Measurements from ENCODE around the gene GNG2.

Gene GNG2

DNA sequence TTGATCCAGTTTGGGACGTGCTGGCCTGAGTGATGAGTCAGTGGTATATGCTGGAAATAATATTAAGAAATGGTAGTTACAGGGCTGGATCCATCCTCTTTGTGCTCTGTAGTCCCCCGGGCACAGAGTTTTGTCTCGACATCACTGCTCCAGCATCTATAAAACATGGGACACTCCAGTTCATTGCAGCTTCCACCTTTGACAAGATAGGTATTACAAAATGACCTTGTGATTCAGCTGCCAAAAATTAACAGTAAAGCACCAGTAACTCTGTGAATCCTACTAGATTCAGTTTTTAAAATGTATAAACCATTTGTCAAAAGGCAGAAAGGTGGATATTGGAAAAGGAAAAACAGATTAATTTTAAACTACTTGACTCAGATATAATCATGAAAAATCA, 14.6 kb upstream of the GNG2 start:
- TF ChIP-seq, protein P1, sequence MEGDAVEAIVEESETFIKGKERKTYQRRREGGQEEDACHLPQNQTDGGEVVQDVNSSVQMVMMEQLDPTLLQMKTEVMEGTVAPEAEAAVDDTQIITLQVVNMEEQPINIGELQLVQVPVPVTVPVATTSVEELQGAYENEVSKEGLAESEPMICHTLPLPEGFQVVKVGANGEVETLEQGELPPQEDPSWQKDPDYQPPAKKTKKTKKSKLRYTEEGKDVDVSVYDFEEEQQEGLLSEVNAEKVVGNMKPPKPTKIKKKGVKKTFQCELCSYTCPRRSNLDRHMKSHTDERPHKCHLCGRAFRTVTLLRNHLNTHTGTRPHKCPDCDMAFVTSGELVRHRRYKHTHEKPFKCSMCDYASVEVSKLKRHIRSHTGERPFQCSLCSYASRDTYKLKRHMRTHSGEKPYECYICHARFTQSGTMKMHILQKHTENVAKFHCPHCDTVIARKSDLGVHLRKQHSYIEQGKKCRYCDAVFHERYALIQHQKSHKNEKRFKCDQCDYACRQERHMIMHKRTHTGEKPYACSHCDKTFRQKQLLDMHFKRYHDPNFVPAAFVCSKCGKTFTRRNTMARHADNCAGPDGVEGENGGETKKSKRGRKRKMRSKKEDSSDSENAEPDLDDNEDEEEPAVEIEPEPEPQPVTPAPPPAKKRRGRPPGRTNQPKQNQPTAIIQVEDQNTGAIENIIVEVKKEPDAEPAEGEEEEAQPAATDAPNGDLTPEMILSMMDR (conservative IDR thresholded peaks at IDR 0.05): no peak
- H3K27ac ChIP-seq: no peak overlapping the region

DNA sequence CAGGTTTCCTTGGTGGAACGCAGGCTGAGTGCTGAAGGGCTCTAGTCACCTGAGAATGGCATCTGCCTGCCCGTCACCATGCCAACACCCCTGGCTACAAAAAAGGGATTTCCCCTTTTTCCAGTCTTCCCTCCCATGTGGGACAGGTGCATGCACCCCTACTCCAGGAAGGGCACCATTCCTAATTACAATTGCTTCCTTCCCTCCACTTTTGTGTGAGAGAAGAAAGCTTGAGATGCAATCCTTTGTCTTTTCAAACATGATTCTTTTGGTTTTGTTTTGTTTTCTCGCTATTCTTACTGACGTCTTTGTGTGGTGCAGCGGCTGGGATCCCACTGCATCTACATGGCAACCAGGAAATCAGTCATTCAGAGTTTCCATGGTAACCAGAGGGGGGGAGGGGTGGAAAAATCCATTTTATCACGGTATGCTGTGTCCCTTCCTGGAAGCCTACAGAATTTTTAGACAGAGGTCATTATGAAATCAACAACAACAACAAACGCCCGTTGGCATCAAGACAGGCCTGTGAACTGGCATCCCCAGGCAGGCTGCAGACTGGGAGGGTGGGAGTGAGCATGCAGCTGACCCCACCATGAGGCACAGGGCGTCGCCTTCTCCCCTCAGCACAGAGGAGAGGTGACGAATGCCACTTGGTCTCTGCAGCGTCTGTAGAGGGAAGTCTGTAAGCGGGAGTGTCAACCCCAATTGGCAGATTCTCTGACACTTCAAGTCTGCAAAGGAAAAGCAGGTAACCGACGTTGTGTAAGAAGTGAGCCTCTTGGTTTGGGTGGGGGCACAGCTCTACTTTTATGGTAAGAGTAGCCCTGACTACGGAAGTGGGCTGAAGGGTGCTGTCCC, 13.6 kb upstream of the GNG2 start:
- TF ChIP-seq, protein P1 (conservative IDR thresholded peaks at IDR 0.05): no peak
- H3K27ac ChIP-seq: no peak overlapping the region

DNA sequence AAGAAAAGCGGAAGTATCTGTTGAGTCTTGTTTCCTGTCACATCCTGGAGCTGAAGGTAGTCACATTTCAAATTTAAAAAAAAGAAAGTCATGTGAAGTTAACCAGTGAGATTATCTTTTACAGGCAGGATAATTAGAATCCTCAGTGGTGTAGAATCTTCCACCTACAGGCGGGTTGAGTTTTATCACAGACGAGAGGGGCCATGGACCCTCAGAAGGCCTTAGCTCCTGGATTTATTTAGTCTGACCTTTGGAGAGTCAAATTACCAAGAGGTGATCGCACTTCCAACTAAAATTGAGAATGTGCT, 13.0 kb upstream of the GNG2 start:
- TF ChIP-seq, protein P1 (conservative IDR thresholded peaks at IDR 0.05): no peak
- no peak overlapping the region for H3K27ac ChIP-seq

DNA sequence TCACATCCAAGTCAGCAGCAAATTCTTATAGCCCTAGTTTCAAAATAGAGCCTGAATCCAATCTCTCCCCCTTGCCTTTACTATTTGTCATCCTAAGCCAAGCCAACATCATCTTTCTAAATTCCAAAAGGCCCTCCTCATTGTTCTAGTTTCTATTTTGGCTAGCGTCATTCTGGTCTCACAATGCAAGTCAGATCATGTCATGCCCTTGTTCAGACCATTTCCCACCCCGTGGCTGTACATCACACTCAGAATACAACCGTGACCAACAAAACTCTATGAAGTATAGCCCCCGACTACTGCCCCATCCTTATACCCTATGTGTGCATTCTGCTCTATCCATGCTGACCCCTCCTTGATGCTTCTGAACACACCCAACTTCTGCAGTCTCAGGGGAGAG, 12.3 kb upstream of the GNG2 start:
- H3K27ac ChIP-seq: no peak overlapping the region
- TF ChIP-seq, protein P1 (conservative IDR thresholded peaks at IDR 0.05): no peak

DNA sequence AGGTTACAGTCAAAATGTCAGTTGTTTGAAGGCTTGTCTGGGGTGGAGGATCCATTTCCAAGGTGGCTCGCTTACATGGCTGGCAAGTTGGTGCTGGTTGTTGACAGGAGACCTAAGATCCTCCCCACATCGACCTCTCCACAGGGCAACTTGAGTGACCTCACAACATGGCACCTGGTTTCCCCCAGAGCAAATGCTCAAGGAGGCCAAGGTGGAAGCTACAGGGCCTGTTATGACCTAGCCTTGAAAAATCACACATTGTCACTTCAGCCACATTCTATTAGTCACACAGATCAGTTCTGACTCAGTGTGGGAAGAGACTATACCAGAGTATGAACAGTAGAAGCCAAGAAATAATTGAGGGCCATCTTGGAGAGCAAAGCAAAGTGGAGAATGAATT, 11.3 kb upstream of the GNG2 start:
- TF ChIP-seq, protein P1 (conservative IDR thresholded peaks at IDR 0.05): no peak
- no peak overlapping the region for H3K27ac ChIP-seq

DNA sequence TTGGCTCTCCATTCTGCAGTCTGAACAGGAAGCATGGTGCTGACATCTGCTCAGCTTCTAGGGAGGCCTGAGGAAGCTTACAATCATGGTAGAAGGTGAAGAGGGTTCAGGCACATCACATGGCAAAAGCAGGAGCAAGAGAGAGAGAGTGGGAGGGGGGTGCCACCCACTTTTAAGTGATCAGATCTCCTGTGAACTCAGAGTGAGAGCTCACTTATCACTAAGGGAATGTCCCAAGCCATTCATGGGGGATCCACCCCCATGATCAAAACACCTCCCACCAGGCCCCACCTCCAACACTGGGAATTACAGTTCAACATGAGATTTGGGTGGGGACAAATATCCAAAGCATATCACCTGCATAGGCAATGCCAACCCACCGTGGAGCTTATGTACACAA, 9.8 kb upstream of the GNG2 start:
- H3K27ac ChIP-seq: no peak overlapping the region
- TF ChIP-seq, protein P1 (conservative IDR thresholded peaks at IDR 0.05): no peak

DNA sequence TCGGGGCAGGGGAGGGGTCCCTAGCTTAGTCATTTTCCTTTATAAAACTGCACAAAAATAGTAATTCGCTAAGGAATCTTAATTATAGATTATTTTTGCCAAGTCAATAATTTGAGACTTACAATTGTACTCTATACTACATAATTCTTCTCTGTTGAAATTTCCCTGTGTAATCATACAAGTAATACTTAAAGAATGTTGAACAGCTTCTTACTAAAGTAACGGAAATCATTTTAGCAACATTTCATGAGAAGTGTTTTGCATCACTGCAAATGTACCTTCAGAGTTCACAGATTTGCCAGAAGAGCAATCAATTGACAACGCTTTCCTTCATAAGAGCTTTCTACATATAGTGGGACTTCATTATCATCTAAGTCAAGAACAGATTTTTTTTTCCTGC, 7.9 kb upstream of the GNG2 start:
- TF ChIP-seq, protein P1 (conservative IDR thresholded peaks at IDR 0.05): no peak
- H3K27ac ChIP-seq: no peak overlapping the region

Measured in VCaP (cell line).